HepG2 (cell line): ENCODE data around the gene AGAP1. TPM values are rescaled to one million over a fixed set of nuclear protein-coding genes. Genes with fewer than 3 reads are reported as not detected.
A peak's percentile ranks its signal among the peaks of the same experiment; 100 is the strongest.

Source experiments
- CEBPG ChIP-seq: IDR thresholded peaks from 2 replicates; pipeline ENCODE4 v1.6.1; 2016
- E2F2 ChIP-seq: sonication (generic); formaldehyde crosslinking; IDR thresholded peaks from 2 replicates; pipeline ENCODE4 v1.4.0; 2020; ENCODE audit warnings: missing genetic modification reagents, borderline replicate concordance
- HMGXB3 ChIP-seq: sonication (generic); formaldehyde crosslinking; IDR thresholded peaks from 2 replicates; pipeline ENCODE4 v1.4.0; 2020; ENCODE audit warnings: missing genetic modification reagents, borderline replicate concordance
- HNF1A ChIP-seq, 2 experiments: sonication (generic) in 1 of 2; formaldehyde crosslinking in 1 of 2; IDR thresholded peaks; 2 replicates each; pipeline versions ENCODE4 v1.4.0 to v1.6.1; 2016 to 2020; ENCODE audit warnings: borderline replicate concordance in 1 of 2, low read depth in 1 of 2, mild to moderate bottlenecking in 1 of 2, missing genetic modification reagents in 1 of 2
- HNF4A ChIP-seq: sonication (generic); formaldehyde crosslinking; IDR thresholded peaks from 2 replicates; pipeline ENCODE4 v1.4.0; 2020; ENCODE audit warnings: missing genetic modification reagents
- PAF1 ChIP-seq: IDR thresholded peaks from 2 replicates; pipeline ENCODE4 v1.6.1; 2016; ENCODE audit warnings: missing genetic modification reagents, missing compliant biosample characterization
- SIX1 ChIP-seq: sonication (generic); formaldehyde crosslinking; IDR thresholded peaks from 2 replicates; pipeline ENCODE4 v1.4.0; 2020; ENCODE audit warnings: missing genetic modification reagents, borderline replicate concordance
- TCF7L2 ChIP-seq: IDR thresholded peaks from 2 replicates; pipeline ENCODE4 v1.6.1; 2011; ENCODE audit warnings: mild to moderate bottlenecking, low read depth, low read length, moderate library complexity
- THAP8 ChIP-seq: sonication (generic); formaldehyde crosslinking; IDR thresholded peaks from 2 replicates; pipeline ENCODE4 v1.5.1; 2020; ENCODE audit warnings: missing genetic modification reagents, mild to moderate bottlenecking, borderline replicate concordance
- ZNF362 ChIP-seq: sonication (generic); formaldehyde crosslinking; IDR thresholded peaks from 2 replicates; pipeline ENCODE4 v1.4.0; 2020; ENCODE audit warnings: missing genetic modification reagents, mild to moderate bottlenecking, borderline replicate concordance
- ZNF441 ChIP-seq: sonication (generic); formaldehyde crosslinking; IDR thresholded peaks from 2 replicates; pipeline ENCODE4 v1.7.0; 2021; ENCODE audit warnings: missing genetic modification reagents, borderline replicate concordance
- ZNF512B ChIP-seq: sonication (generic); formaldehyde crosslinking; IDR thresholded peaks from 2 replicates; pipeline ENCODE4 v1.5.1; 2020; ENCODE audit warnings: missing genetic modification reagents, mild to moderate bottlenecking, borderline replicate concordance
- polyA plus RNA-seq, 8 experiments: library from polyadenylated mRNA; depleted of rRNA in 3 of 8; stranded (reverse) in 7 of 8; unstranded in 1 of 8; fragments of >200 nt; fragmentation: Illumina TruSeq in 4 of 8; extraction: Trizol in 4 of 8; gene quantifications; 2 replicates each; pipeline versions ENCODE4 v1.2.1 to v1.2.3, GENCODE V29; 2011 to 2016; ENCODE audit warnings: low read depth in 4 of 8, missing spikeins in 1 of 8, mixed read lengths in 1 of 8; ENCODE audit not compliant: insufficient read depth in 1 of 8
- total RNA-seq, 5 experiments: library from RNA; depleted of rRNA; stranded (reverse); fragments of >200 nt; fragmentation: Illumina TruSeq; extraction: Trizol; gene quantifications; 2 replicates each; pipeline ENCODE4 v1.2.3, GENCODE V29; 2016; ENCODE audit warnings: low read depth in 1 of 5

AGAP1 gene
- total and polyA plus RNA-seq, 2 of the 13 experiments (the other 11 are each of a cell fraction or from before 2014, with no cell fraction given) = 21.2 to 32.7 TPM

GRCh38 chr2:235924675-235925063, 430.8 kb downstream of the AGAP1 start (continued):
- no peak for TF ChIP-seq SIX1 (CRISPR knock-in tag)
- TF ChIP-seq ZNF512B (CRISPR knock-in tag) = no peak
- TF ChIP-seq CEBPG = peak; percentile 70; the same call in 1 of the 2 replicates
- no peak for TF ChIP-seq E2F2 (CRISPR knock-in tag)
- TF ChIP-seq HNF4A (CRISPR knock-in tag) = peak; percentile 71
- no peak for TF ChIP-seq PAF1 (CRISPR knock-in tag)
- TF ChIP-seq THAP8 (CRISPR knock-in tag) = no peak
- no peak for TF ChIP-seq TCF7L2
- TF ChIP-seq ZNF362 = 0 out of 2 replicates have a peak, but pooled peaks have one; percentile 39
- TF ChIP-seq ZNF441 = no peak
- TF ChIP-seq HNF1A (IDR thresholded peaks at IDR 0.05; ENCODE audit: low read depth) = no peak
- TF ChIP-seq HNF1A (CRISPR knock-in tag; IDR thresholded peaks at IDR 0.05; ENCODE audit: borderline replicate concordance) = no peak
- no peak for TF ChIP-seq HMGXB3 (CRISPR knock-in tag)
